Esophagus muscularis mucosa (tissue), 4 donors: ENCODE measurements around the gene RPS10. TPM values are rescaled to one million over a fixed set of nuclear protein-coding genes. Genes with fewer than 3 reads are reported as not detected.
"Not testable (repeated sequence)": the region's sequence is repeated elsewhere in the genome, so short reads cannot be mapped to it uniquely, and the experiment has no call there.

Experiments
- DNase-seq: peaks from one replicate; pipeline ENCODE4 v3.0.0-alpha.2; 2017; ENCODE audit errors: extremely low spot score
- H3K27ac ChIP-seq, 4 donors: fragments of 200-600 bp; sonication (generic); replicated peaks in 1 of 4; 1 replicate in 3 of 4; 2 replicates in 1 of 4; pipeline ENCODE4 v1.5.1; 2016 to 2019; ENCODE audit warnings: mild to moderate bottlenecking in 1 of 4
- H3K27me3 ChIP-seq, 4 donors: fragments of 200-600 bp; sonication (generic); one replicate each; pipeline versions ENCODE4 v1.5.1 to v1.6.0; 2016 to 2019
- H3K36me3 ChIP-seq, 4 donors: fragments of 200-600 bp; sonication (generic); one replicate each; pipeline ENCODE4 v1.5.1; 2016 to 2019
- H3K4me1 ChIP-seq, 4 donors: fragments of 200-600 bp; sonication (generic); one replicate each; pipeline ENCODE4 v1.5.1; 2016 to 2019
- H3K4me3 ChIP-seq, 4 donors: fragments of 200-600 bp; sonication (generic); 1 replicate in 2 of 4; 2 replicates in 2 of 4; pipeline ENCODE4 v1.5.1; 2016 to 2019; ENCODE audit warnings: mild to moderate bottlenecking in 4 of 4, moderate library complexity in 1 of 4
- H3K9me3 ChIP-seq, 4 donors: fragments of 200-600 bp; sonication (generic); 1 replicate in 3 of 4; 2 replicates in 1 of 4; pipeline ENCODE4 v1.5.1; 2016 to 2019
- CTCF ChIP-seq, 3 experiments: fragments of 200-600 bp in 2 of 3; fragments of 450-650 bp in 1 of 3; sonication (generic) in 2 of 3; IDR thresholded peaks; one replicate each; pipeline ENCODE4 v1.5.1; 2017 to 2019; ENCODE audit warnings: antibody characterized with exemption in 3 of 3, mild to moderate bottlenecking in 2 of 3, moderate library complexity in 1 of 3
- EP300 ChIP-seq: sonication (generic); formaldehyde crosslinking; IDR thresholded peaks from one replicate; pipeline ENCODE4 v1.6.1; 2017; ENCODE audit warnings: antibody characterized with exemption
- POLR2A ChIP-seq: fragments of 450-650 bp; IDR thresholded peaks from one replicate; pipeline ENCODE4 v1.6.1; 2017; ENCODE audit warnings: antibody characterized with exemption, moderate library complexity, mild to moderate bottlenecking, low read depth
- POLR2AphosphoS5 ChIP-seq, 2 donors: sonication (generic); formaldehyde crosslinking; IDR thresholded peaks; one replicate each; pipeline ENCODE4 v1.6.1; 2017; ENCODE audit warnings: antibody characterized with exemption in 2 of 2
- WGBS: methylation state at CpG from one replicate; pipeline ENCODE4 v1.1.5; 2018; 5-methylcytosine and 5-hydroxymethylcytosine counted together
- intact Hi-C: fragments of 100-400 bp; cut with DNase I; formaldehyde crosslinking; loops from one replicate; pipeline ENCODE4 v1.15.1; 2023
- total RNA-seq, 4 donors: library from RNA; depleted of rRNA; stranded (reverse); fragments of >200 nt; gene quantifications; one replicate each; pipeline versions ENCODE4 v1.1.0 to v1.2.1, GENCODE V29; 2016

RPS10 gene
- total RNA-seq, 4 donors from 2014 or later = 823 to 3,592 (median 2,534) TPM

- H3K27ac ChIP-seq = peak overlapping the region in 1 of 4 donors; percentile 44
- no peaks in the 10 kb centered on the region for H3K9me3 ChIP-seq
- WGBS = 94% methylated on average over 5 of the region's 5 CpGs
- intact Hi-C loops = no loop called here
- H3K27me3 ChIP-seq = no peaks in the 10 kb centered on the region
- DNase-seq = no peak
- peaks cover 10 to 19% (median 18%) of the 10 kb centered on the region in 4 donors for H3K36me3 ChIP-seq
- no peak for TF ChIP-seq CTCF (IDR thresholded peaks at IDR 0.05)
- TF ChIP-seq POLR2A = no peak
- H3K4me3 ChIP-seq = no peak overlapping the region
- peaks cover 4 to 13% (median 12%) of the 10 kb centered on the region in 4 donors for H3K4me1 ChIP-seq
Measured at GRCh38 chr6:34412643-34413214, 13.1 kb downstream of the RPS10 start.

GRCh38 chr6:34412016-34412415 lies 13.9 kb downstream of the RPS10 start:
- WGBS = 84% methylated on average over 5 of the region's 5 CpGs
- Histone ChIP-seq H3K36me3 (peaks cover 3 to 12% (median 11%) of the 10 kb centered on the region in 4 donors), H3K9me3 (no peaks in the 10 kb centered on the region), H3K27me3 (no peaks in the 10 kb centered on the region), H3K4me1 (peaks cover 4 to 13% (median 12%) of the 10 kb centered on the region in 4 donors), H3K4me3 (no peak overlapping the region), H3K27ac (peak overlapping the region in 1 of 4 donors; percentile 44)
- intact Hi-C loops = no loop called here
- no peak for DNase-seq
- TF ChIP-seq CTCF (IDR thresholded peaks at IDR 0.05) = no peak
- TF ChIP-seq POLR2AphosphoS5 (IDR thresholded peaks at IDR 0.05) = no peak
- TF ChIP-seq EP300 = no peak

DNA sequence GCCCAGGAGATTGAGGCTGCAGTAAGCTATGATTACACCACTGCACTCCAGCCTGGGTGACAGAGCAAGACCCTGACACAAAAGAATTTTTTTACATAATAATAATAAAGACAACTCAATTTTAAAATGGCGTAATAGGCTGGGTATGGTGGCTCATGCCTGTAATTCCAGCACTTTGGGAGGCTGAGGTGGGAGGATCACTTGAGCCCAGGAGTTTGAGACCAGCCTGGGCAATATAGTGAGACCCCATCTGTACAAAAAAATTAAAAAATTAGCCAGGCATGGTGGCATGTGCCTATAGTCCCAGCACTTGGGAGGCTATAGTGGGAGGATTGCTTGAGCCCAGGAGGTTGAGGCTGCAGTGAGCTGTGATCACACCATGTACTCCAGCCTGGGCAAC lies 18.0 kb downstream of the RPS10 start:
- H3K4me1 ChIP-seq, H3K36me3 ChIP-seq, H3K4me3 ChIP-seq, H3K27me3 ChIP-seq, DNase-seq, H3K27ac ChIP-seq, H3K9me3 ChIP-seq, intact Hi-C loops: not testable (repeated sequence)
- WGBS = 100% methylated on average over 1 of the region's 1 CpG

GRCh38 chr6:34396518-34396917 lies 29.4 kb downstream of the RPS10 start:
- Histone ChIP-seq H3K4me3 (no peak overlapping the region), H3K9me3 (peaks cover 0 to 4% (median 2%) of the 10 kb centered on the region in 4 donors), H3K27me3 (no peaks in the 10 kb centered on the region), H3K4me1 (peaks cover 13 to 20% (median 18%) of the 10 kb centered on the region in 4 donors), H3K36me3 (no peaks in the 10 kb centered on the region), H3K27ac (no peak overlapping the region)
- no peak for DNase-seq
- intact Hi-C loops = no loop called here
- WGBS = 99% methylated on average over 6 of the region's 6 CpGs
- no peak for TF ChIP-seq POLR2AphosphoS5 (IDR thresholded peaks at IDR 0.05)
- no peak for TF ChIP-seq EP300
- no peak for TF ChIP-seq CTCF (IDR thresholded peaks at IDR 0.05)
- no peak for TF ChIP-seq POLR2A

DNA sequence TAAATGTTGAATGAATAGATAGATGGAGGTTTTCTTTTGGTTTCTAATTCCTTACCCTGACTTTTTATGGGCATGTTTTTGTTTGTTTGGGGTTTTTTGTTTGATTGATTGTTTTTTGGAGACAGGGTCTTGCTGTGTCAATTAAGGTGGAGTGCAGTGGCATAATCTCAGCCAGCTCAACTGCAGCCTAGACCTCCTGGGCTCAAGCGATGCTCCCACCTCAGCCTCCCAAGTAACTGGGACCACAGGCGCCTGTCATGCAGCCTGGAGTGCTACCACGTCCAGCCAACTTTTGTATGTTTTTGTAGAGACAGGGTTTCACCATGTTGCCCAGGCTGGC lies 31.9 kb downstream of the RPS10 start:
- Histone ChIP-seq H3K9me3 (peaks cover 0 to 4% (median 2%) of the 10 kb centered on the region in 4 donors), H3K4me3 (no peak overlapping the region), H3K27me3 (no peaks in the 10 kb centered on the region), H3K27ac (peak overlapping the region; percentile 92 to 98 (median 96)), H3K36me3 (no peaks in the 10 kb centered on the region), H3K4me1 (peaks cover 32 to 44% (median 38%) of the 10 kb centered on the region in 4 donors)
- intact Hi-C loops = loop anchor here (2.0 to 5.0 kb wide), 2 partner anchors 145 to 197 kb away; partner anchors contain the start of gene SMIM29
- TF ChIP-seq POLR2A (no peak), CTCF (IDR thresholded peaks at IDR 0.05) (no peak), EP300 (no peak), POLR2AphosphoS5 (IDR thresholded peaks at IDR 0.05) (no peak)
- WGBS = 81% methylated on average over 3 of the region's 3 CpGs
- no peak for DNase-seq
